Embryonic facial prominence (tissue), 1 donor: ENCODE results near the gene TRNP1.

Source experiments
- DNase-seq: peaks from one replicate; pipeline ENCODE4 v3.0.0-alpha.2; 2016; ENCODE audit errors: extremely low spot score

The TRNP1 gene

DNA sequence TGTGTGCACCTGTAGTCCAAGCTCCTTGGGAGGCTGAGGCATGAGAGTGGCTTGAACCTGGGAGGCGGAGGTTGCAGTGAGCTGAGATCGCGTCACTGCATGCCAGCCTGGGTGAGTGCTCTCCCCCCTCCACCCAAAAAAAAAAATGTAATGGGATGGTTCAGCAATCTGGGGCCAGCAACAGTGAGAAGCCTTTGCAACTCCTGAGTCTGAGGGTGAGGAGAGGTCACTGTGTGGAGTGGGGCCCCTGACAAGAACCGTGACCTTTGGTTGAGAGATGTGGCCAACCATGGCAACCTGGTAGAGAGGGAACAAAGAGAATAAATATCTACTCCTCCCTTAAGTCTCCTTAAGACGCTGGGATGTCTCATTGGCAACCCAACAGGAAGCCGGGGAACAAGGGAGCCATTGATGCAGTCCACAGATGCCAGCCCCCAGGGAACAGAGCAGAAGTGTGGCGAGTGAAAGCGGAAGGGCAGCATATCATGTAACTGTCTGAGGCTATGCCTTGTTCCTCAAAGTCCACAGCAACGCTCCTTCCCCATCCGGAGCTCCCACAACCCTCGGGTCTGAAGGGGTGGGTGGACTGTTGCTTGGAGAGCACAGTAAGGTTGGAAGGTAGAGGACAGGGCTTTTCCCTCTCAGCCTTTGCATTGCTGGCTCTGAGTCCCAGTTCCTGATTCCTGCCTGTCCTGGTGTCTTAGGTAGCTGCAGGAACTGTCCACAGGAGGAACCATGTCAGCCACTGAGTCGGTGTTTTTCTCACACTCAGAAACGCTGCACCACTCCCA is 8.3 kb downstream of the TRNP1 start:
- DNase-seq: no peak

GRCh38 chr1:27003745-27004470 is 10.4 kb downstream of the TRNP1 start:
- no peak for DNase-seq

GRCh38 chr1:27004471-27005165 is 11.1 kb downstream of the TRNP1 start:
- DNase-seq: no peak

DNA sequence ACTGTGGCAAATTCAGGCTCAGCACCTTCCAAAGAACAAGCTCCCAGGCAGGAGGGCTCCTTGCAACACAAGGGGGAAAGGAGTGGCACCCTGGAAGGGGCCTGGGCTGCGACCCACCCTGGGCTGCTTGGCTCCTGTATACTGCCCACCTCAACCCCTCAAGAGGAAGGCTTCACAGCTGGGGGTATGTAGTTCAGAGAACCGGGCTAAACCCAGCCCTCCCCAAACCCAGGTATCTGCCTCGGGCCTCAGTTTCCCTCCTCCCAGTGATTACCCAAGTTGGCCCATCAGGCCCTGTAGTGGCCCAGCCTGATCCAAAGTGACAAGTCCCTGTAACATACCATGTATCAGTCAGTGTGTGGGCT is 11.7 kb downstream of the TRNP1 start:
- DNase-seq: no peak

GRCh38 chr1:27005648-27006496 is 12.4 kb downstream of the TRNP1 start:
- no peak for DNase-seq

GRCh38 chr1:27006683-27007082 is 13.2 kb downstream of the TRNP1 start:
- DNase-seq: no peak

DNA sequence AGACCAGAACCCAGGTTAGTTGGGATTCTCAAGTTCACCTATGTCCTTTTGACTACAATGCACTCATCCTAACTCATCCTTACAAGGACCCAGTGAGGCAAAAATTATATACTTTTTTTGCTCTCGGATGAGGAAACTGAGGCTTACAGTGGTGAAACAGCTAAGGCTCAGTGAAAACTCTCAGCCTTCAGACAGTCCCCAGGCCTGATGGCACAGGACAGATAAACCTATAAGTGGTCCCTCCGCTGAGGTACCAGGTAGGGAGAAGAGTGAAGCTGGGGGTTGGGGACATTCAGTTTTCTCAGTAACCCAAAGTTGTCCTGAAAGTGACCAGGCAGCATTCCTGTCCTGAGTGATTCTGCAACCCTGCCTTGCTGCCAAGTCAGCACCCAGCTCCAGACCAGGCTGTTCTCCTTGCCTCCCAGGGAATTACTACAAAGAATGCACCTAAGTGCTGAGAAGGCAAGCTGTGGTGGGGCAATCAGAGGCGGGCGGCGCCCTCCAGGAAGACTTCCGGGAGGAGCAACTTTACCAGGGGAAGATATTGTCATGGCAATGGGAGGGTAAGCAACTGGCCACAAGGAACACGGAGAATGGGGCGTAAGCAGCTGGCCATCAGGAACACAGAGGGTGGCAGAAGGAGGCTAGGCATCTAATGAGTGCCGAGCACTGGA is 14.6 kb downstream of the TRNP1 start:
- DNase-seq: no peak

DNA sequence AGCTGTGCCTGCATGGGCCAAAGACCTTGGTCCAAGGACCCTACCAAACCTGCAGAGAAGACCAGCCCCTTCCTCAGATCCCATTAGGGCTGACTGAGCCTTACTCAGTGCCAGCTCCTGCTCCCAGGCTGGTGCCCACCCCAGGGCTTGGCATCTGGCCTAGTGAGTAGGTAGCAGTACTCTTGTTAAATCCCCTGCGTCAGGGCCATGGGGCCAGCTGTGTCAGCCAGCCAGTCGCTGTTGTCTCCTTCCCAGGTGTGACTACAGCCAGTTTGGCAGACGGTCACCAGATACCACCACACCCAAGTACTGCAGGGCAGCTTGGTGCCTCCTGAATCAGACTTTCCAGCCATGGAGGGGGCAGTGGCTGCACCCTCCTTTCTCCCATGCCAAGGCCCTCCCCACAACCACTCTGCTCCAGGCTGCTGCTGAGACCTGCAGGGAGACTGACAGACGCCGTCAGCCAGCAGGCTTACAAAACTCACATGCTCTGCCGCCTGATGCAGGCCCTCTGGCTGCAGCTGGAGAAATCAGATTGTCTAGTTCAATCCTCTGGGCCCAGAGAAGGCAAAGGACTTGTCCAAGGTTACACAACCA is 16.2 kb downstream of the TRNP1 start:
- no peak for DNase-seq

DNA sequence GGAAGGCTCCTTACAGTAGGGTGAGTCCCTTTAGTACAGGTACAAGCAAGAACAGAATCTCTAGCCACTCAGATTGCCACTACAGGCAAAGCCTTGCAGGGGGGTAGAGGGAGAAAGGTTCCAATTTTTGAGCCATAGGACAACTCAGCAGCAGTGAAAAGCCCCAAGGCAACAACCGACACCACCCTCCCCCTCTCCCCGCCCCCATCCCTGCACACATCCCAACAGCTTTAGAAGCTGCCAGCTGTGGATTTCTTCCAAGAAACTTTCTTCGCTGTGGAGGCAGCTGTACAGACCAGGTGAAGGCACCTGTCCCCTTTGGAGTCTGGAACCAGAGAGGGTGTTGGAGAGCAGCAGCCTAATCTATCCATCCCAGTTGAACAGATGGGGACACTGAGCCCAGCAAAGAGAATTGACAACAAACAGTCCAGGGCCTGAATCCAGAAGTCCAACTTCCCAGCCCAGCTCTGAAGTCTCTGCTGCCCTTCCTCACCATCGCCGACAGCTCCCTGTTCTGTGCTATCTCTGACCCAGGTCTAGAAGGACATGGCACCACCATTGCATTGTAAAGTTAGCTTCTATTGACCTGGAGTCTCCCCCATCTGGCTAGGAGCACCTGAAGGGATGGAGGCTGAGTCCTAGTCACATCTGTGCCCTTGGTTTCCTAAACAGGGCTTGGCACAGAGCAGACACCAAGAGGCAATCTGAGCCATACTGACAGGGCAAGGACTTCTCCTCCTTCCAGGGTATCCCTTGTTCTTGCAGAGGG is 16.9 kb downstream of the TRNP1 start:
- DNase-seq: no peak

DNA sequence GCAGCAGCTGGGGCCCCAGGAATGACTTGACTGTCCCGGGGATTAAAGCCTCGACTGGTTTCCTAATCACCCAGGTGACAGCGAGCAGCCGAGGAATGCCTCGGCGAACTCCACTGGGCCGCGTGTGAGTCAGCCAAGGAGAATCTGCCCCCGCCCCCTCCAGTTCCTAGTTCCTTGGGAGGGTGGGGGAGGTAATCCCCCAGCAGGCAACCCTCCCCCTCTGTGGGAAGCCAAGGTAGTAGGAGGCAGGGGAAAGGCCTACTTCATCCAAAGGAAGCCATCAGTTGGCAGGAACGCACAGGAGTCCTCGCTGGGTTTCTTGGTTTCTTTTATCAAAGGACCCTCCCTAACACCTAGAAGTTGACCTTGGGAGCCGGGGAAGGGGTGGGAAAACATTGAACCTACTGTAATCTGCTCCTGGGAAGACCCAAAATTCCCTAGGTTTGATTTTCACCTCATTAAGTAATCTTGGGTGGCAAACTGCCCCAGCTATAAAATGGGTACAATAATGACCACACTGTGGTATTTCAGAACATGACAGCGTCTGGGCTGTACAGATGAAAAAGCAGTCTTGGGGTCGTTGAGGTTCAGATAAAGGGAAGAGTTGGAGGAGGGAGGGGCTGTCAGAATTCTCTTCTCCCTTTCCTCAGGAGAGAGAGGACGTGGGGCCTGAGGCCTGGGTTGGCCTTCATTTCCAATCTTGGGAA is 17.7 kb downstream of the TRNP1 start:
- DNase-seq: no peak

GRCh38 chr1:27011976-27012563 is 18.6 kb downstream of the TRNP1 start:
- DNase-seq: no peak

GRCh38 chr1:27015260-27015659 is 21.8 kb downstream of the TRNP1 start:
- no peak for DNase-seq

- DNase-seq: no peak
These were observed 22.9 kb downstream of the TRNP1 start for GRCh38 chr1:27016376-27016775.

- no peak for DNase-seq
These were observed 23.7 kb downstream of the TRNP1 start for GRCh38 chr1:27017207-27017606.

- no peak for DNase-seq
These were observed 24.8 kb downstream of the TRNP1 start for GRCh38 chr1:27018316-27018715.

- DNase-seq: no peak
These were observed 28.0 kb downstream of the TRNP1 start for GRCh38 chr1:27021354-27022031.

DNA sequence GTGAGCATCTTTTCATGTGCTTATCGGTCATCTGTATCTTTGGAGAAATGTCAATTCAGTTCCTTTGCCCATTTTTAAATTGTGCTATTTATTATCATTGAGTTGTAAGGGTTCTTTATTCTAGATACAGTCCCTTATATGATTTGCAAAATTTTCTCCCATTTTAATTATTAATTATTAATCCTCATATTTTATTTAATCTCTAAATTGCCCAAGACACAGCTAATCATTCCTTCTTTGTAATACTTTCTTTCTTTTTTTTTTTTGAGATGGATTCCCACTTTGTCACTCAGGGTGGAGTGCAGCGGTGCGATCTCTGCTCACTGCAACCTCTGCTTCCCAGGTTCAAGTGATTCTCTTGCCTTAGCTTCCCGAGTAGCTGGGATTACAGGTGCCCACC is 32.2 kb downstream of the TRNP1 start:
- no peak for DNase-seq
